GM12891 (cell line): ENCODE results near the gene SPDYC.
A peak's percentile ranks its signal among the peaks of the same experiment; 100 is the strongest.

Experiments
- PAX5 ChIP-seq: IDR thresholded peaks from 2 replicates; pipeline ENCODE4 v1.6.1; 2011; ENCODE audit warnings: low read length, moderate library complexity, mild to moderate bottlenecking; ENCODE audit not compliant: insufficient read depth, severe bottlenecking
- POLR2A ChIP-seq: IDR thresholded peaks from 2 replicates; pipeline ENCODE4 v1.6.1; 2011; ENCODE audit warnings: low read depth, low read length, control low read depth
- POLR2AphosphoS5 ChIP-seq: IDR thresholded peaks from 2 replicates; pipeline ENCODE4 v1.6.1; 2011; ENCODE audit warnings: low read depth, low read length, control low read depth
- SPI1 ChIP-seq: IDR thresholded peaks from 2 replicates; pipeline ENCODE4 v1.6.1; 2011; ENCODE audit warnings: low read depth, low read length, control low read depth
- TAF1 ChIP-seq: IDR thresholded peaks from 2 replicates; pipeline ENCODE4 v1.6.1; 2011; ENCODE audit warnings: low read depth, low read length, control low read depth

DNA sequence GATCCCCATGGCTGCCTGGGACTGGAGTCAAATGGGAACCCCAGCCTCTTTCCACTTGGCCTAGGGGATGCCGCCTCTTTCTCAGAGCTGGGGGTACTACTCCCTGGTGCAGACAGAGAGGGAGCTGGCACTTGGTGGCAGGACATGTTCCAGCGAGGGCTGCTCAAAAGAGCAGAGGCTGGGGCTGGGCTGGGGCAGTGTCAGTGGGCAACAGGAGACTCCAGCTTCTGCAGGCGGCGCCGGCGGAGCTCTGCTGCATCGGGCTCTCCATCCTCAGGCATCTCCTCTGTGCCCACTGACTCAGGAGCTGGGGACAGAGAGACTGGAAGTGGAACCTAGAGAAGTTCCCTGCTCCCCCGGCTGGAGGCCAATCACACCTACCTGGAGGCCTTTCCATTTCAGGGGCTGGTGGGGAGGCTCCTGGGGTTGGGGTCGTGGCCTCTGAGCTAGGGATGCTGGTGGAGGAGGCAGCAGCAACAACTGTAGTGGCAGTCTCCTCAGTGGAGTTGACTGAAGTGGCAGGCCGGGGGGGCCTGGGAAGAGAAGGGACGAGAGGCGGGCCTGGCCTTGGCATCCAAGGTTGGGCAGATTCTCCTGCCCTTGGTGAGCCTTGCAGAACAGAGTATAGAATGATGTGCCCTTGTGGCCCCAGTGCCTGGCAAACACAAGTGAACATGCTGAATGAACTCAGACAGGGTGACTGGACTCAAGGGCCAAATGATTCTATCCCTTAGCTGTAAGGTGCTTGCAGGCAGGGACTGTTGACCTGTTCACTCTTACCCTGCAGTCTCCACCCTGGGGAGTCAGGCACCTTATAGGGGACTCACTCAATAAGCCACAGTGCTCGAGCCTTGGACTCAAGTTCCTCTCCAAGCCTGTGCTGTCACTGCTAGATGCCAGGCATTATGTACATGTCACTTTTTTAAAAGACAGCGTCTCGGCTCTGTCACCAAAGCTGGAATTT is 41.6 kb upstream of the SPDYC start:
- peak; percentile 45; the same call in 1 of the 2 replicates for TF ChIP-seq POLR2A
- TF ChIP-seq POLR2AphosphoS5, result 0 out of 2 replicates have a peak, but pooled peaks have one; percentile 36
- no peak for TF ChIP-seq TAF1
- TF ChIP-seq SPI1, result no peak
- no peak for TF ChIP-seq PAX5
